Measurements from ENCODE around the gene PHACTR3.

Gene PHACTR3

GRCh38 chr20:59683181-59683580, 78.8 kb downstream of the PHACTR3 start:
- no peak for TF ChIP-seq CTCF (IDR thresholded peaks at IDR 0.05)

- TF ChIP-seq CTCF (IDR thresholded peaks at IDR 0.05) = no peak
Measured at GRCh38 chr20:59684685-59685242, 80.4 kb downstream of the PHACTR3 start.

- no peak for TF ChIP-seq CTCF (IDR thresholded peaks at IDR 0.05)
Measured at GRCh38 chr20:59686404-59687346, 82.3 kb downstream of the PHACTR3 start.

- TF ChIP-seq CTCF (IDR thresholded peaks at IDR 0.05) = no peak
Measured at GRCh38 chr20:59688356-59688755, 84.0 kb downstream of the PHACTR3 start.

- TF ChIP-seq CTCF (IDR thresholded peaks at IDR 0.05) = no peak
Measured at GRCh38 chr20:59688999-59689398, 84.7 kb downstream of the PHACTR3 start.

GRCh38 chr20:59690101-59690500, 85.8 kb downstream of the PHACTR3 start:
- TF ChIP-seq CTCF (IDR thresholded peaks at IDR 0.05) = no peak

- no peak for TF ChIP-seq CTCF (IDR thresholded peaks at IDR 0.05)
Measured at GRCh38 chr20:59690976-59691375, 86.6 kb downstream of the PHACTR3 start.

Measured in LNCAP (cell line).